ENCODE data around the gene FIBIN.

Gene FIBIN

GRCh38 chr11:27025312-27025955 lies 31.5 kb downstream of the FIBIN start:
- no peak for DNase-seq

DNA sequence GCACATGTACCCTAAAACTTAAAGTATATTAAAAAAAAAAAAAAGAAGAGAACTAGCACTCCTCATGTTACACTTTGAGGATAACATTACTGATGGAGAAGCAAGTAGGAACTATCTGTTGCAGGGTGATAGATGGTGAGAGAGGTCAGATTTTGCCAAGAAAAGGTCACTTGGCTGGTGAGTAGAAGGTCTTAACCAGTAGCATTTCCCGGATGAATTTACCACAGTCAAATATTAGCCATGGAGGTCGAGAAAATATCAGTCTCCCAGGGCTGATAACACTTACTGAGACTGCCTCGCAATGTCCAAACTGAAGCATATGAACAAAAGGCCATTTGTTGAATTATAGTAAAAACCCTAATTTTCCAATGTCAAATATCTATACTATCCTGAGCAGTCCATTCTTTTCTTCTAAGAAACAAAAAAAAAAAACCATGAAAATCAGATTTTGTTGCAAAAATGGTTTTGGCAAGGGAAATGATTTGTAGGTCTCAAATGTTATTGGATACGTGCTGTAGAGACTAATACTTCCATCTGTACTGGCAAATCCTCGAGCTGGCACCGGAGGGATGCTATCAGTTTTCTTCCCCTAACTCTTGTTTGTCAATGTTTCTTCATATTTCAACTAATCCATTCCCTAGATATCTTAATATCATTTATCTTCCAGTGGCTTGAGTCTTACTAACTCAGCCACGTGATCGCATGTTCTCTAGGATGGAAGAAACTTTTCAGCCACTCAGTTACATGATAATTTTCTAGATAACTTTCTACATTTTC lies 32.2 kb downstream of the FIBIN start:
- no peak for DNase-seq

DNA sequence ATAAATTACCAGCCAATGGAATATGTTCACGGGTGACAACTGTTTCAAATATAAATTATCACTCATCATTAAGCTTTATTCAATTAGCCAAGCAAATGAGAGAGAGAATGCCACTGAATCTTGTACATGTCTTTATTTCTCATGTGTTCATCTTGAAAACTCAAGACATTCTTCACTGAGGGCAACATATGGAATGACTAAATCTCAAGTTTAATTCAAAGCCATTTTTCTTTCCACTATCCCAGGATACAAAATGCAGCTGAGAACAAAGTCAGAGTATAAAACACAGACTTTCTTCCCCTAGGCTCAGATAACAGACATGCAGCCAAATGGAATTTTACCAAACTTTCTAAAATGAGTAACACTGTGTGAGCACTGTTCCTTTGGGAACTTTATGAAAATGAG lies 34.7 kb downstream of the FIBIN start:
- no peak for DNase-seq

DNA sequence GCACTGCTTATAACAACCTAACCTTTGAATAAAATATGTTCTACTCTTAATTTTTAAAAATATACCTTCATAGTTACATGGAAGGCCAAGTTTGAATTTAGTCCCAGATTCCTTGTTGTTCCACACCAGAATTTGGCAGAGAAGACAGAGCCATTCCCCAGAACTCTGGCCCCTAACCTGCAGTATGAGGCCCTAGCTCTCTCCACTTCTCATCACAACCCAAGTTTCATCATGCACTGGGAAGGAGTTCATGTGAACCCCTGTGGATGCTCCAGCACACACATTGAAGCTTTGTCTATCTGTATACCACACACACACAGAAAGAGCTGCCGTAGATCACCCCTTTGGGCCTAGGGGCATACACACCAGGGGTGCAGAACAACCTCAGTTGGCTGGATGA lies 36.1 kb downstream of the FIBIN start:
- DNase-seq, result no peak

GRCh38 chr11:27031754-27032153 lies 37.8 kb downstream of the FIBIN start:
- no peak for DNase-seq

DNA sequence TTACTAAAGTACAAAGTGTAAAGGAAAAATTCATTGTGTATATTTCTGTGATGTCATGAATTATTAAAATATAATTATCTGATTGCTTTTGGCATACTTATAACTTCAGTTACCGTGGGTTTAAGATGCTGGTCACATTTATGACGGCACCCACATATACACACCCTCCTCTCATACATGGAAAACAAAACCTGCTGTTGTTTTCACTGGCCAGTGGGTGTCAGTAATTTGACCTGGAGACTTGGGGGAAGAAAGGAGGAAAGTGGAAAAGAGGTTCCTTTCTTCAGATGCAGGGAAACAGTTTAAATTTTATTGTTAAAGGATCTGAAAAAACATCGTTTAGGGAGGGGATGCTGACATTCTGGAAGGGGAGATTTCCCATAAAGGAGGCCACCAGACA lies 46.0 kb downstream of the FIBIN start:
- DNase-seq, result no peak

DNA sequence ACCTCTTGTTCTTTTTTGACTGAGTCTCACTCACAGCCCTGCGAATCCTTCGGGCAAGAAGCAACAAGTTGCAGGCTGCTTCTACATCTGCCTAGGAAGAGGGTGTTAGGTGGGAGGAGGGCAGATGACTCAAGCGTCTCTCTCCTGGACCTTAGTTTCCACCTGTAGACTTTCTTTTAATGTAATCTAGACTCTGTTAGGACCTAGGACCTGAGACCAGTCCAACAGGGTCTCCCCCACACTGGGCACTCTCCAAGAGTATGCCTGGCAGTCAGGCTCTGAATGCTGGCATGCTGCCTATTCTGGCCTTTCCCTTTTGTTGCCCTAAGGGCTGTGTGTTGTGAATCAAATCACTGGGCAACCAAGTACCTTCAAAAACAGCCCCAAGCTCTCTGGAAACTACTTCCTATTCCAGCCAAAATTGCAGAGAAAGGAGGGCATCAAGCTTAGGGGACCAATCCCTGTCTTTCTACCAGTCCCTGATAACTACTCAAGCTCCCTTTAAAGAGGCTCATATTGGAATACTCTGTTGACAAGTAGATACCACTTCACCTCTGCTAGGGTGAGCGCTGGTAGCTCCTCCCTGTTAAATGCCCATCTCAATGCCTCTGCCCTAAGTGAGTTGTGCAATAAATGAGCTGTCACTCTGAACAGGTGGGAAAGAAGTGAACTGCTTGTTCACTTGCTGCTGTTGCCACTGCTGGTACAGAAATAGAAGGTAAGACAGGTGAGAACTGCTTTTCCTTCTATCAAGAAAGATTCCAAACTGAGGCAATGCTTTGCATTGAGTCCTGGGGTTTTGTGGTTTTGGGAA lies 46.6 kb downstream of the FIBIN start, which contains the start of gene BBOX1:
BBOX1 (plus strand) TSS at position 514 of the 814 bp plus-strand sequence. CDS start 14,616 bp downstream, outside the sequence.
- DNase-seq, result no peak

DNA sequence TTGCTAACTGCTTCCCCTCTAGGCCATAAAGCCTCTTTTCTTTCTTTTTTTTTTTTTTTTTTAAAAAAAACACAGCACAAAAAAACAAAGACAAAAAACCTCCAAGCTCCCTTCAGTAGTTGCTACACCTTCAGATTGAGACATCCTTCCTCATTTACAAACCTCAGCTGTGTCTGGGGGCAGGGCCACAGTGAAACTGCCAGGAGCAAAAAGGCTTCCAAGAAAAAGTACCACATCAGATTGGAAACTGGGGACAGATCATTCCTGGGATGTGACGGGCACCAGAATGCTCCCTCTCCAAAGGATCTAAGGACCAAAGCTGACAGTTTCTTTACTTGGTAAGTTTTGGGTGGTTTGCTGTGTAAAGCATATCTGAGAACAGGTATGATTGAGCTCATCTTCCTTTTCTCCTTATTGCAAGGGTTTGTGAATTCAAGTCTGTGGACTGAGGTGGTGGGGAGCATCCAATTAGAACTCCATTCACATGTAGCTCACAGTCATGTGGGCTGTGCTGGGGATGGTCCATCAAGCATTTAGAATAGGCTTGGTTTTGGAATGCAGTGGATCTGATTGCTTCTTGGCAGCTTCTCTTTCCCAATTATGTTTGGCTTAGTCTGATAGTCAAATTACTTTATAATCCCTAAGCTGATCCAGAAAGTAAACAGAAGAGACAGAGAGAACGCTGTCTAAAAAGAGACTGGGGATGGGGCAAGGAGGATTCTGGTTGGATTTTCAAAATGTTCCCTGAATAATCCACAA lies 47.4 kb downstream of the FIBIN start:
- DNase-seq, result no peak
